SK-N-DZ (cell line): ENCODE data around the gene SCGN.

Experiments
- DNase-seq: peaks from one replicate; pipeline ENCODE4 v3.0.0-alpha.2; 2015; ENCODE audit warnings: low spot score

Gene SCGN

DNA sequence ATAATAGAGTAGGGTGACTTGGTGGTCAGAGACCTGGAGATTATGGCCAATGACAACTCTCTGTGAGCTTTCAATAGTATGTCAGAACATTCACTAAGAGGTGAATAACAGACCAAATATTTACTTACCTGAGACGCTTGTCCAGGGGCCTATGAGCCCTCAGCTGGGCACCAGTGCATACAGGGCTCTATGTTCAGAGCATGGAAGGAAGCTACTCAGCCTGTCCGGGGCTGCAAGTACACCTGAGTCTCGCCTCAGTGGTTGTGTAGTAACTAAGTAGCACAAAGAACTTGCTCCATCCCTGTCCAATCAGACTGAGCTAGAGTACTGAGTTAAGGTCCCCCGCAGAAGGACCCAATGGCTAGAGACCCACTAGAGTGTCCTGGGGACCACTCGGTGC lies 11.6 kb upstream of the SCGN start:
- DNase-seq: no peak

GRCh38 chr6:25640891-25641290 lies 11.1 kb upstream of the SCGN start:
- no peak for DNase-seq

DNA sequence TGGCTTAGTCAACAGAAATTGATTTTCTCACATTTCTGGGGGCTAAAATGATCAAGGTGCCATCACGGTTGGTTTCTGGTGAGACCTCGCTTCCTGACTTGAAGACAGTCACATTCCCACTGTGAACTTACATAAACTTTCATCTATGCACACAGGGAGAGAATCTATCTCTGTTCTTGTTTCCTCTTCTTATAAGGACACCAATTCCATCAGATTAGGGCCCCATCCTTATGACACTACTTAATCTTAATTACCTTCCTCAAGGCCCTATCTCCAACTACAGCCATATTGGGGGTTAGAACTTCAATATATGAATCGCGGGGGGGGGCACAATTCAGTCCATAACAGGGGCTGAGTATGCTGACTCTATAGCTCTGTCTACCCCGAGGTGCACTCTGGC lies 10.6 kb upstream of the SCGN start:
- no peak for DNase-seq

DNA sequence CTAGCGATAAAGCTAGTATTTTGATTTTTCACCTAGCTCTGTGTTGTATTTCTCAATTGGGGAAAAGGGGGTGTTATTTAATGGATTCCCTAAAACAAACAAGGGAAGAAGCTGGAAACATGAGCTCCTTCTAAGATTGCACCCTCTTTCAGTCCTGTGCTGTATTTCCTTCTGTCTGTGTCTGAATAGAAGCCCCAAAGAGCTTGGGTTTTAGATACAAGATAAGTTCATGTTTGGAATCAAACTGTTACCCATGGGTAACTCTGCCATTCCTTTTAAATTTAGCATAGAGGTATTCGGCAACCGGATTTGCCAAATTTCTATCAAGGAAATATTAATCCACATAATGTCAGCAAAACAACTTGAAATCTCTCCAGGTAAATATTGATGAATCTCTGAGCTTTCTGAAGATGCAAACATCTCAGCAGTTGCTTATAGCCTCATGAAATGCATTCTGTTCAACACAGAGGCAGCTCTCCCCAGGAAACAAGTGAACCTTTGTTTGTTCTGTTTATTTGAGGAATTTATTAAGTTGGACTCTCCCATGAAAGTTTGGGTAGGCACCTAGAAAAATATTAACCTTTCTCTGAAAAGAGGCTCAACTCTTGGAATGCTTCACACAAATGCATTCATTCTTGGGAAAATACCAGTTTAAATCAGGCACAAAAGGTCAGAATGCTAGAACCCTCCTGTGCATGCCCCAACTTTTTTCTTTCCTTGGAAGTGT lies 9.9 kb upstream of the SCGN start:
- no peak for DNase-seq

DNA sequence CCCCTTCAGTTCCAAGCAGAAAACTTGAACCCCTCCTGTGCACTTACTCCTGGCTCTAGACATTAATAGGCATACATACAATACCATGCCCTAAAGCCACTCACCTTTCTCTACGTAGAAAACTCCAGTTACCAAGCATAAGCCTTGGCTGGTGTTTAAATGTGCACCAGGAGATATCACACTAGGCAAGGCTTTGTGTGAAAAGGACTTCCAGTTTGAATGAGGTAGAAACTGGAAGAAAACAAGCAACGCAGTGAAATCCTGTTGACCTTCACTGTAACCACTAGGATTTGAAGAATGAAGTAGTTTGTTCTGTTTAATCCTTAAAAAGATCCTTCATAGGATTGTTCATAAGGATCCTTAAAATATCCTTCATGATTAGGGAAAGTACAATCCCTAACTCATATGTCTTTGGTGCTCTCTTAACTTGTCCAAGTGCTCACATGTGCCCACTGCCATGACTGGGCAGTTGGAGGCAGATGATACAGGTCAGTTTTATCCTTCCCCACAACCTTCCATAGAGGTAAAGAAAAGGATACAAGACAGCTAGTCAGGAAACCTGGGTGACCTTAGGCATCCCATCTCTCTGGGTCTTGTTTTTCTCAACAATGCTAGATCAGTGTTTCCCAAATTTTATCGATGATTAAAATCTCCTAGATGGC lies 9.2 kb upstream of the SCGN start:
- DNase-seq: no peak

- DNase-seq: no peak
Measured at GRCh38 chr6:25645916-25646315, 6.1 kb upstream of the SCGN start.

- DNase-seq: no peak
Measured at GRCh38 chr6:25649611-25650010, 2.4 kb upstream of the SCGN start.

- no peak for DNase-seq
Measured at GRCh38 chr6:25655723-25656122, 3.7 kb downstream of the SCGN start.

DNA sequence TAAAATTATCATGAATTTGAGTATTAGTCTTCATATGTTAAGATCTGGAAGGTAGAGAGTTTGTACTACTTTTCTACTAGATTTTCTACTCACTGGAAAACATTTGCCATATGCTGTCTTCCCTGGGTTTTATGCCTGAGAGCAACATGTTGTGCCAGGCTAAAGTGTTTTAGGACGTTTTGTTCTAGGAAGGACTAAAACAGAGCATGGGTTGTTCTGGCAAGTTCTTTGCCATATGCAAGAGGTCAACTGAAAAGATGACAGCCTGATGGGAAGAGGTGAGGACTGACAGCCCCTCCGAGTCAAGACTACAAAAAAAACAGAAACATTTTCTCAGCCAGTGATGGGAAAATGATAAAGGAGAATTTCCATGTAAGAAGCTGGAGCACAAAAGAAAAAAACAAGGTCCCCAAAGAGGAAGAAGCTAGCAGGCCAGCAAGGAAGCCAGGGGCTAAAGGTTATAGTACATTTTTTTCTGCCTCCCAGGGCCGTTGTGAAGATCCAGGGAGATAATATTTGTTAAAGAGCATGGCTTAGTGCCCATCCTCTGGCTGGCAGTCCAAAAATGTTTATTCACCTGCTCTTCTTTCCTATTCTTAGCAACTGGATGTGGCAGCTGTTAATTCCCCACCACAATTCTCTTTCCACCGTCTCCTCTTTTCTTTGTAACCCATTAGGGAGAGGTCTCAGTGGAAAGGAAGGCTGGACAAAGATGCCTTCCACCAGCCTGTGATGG lies 7.8 kb downstream of the SCGN start:
- DNase-seq: no peak

DNA sequence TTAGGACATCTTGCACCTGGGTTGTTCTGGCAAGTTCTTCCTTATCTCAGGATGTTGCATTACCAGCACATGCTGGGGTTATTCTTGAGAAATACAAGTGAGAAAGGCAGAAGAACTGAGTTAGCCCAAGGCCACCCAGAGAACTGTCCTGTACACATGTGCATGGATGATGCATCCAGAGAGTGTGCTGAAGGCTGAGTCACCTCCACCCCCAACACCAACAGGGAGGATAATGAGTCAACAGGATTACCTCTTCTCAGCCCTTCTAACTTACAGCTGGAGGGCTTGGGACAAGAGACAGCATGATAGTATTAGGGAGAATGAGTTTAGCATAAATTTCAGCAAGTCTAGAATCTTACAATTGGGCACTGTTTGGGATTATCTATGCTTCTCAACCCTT lies 8.5 kb downstream of the SCGN start:
- DNase-seq: no peak

GRCh38 chr6:25661129-25661779 lies 9.2 kb downstream of the SCGN start:
- DNase-seq: no peak

DNA sequence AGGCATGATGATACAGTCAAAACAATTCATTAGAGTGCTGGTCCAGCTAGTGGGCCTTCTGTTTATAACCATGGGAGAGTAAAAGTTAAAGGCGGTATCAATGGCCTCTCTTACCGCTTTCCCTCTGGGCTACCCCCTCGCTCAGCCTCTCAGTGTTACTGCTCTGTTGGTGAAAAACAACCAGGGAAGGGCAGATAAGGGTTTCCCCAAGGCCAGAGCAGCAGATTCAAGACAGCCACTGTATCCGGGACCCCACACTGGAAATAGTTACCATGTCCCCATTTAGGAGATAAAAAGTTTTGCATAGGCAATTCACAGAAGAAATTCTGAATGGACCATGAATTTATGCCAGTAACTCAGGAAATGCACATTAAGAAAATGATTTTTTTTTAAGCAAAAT lies 13.4 kb downstream of the SCGN start:
- no peak for DNase-seq

DNA sequence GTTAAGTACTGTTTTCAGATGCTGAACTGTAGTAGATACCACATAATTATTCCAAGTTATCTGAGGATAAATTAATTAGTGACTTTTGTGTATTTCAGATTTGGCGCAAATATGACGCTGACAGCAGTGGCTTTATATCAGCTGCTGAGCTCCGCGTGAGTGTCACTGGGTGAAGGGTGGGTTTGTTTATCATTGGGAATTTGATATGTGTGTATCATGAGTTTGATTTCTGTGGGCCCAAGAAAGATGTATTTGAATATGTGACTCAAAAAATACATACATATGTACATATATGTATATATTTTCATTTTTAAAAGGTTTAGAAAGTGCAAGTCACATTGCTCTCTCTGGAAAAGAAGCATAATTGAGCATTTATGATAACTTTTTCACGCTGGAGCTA lies 17.4 kb downstream of the SCGN start:
- no peak for DNase-seq

DNA sequence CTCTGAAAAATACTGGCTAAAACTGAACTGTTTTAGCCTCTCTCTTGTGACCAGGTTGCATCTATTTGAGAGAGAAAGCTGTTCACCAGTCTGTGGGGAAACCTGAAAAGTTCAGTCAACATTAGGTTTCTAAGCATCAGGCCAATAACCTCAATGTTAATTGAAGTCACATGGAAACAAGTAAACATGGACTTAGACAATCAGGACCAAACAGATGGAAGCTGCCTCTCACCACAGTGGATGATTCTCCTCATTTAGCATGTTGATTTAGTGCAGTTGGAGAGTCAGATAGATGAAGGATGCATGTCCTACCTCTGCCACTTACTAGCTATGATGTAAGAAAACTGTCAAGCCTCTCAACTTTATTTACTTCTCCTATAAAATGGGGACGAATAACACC lies 18.2 kb downstream of the SCGN start:
- no peak for DNase-seq

DNA sequence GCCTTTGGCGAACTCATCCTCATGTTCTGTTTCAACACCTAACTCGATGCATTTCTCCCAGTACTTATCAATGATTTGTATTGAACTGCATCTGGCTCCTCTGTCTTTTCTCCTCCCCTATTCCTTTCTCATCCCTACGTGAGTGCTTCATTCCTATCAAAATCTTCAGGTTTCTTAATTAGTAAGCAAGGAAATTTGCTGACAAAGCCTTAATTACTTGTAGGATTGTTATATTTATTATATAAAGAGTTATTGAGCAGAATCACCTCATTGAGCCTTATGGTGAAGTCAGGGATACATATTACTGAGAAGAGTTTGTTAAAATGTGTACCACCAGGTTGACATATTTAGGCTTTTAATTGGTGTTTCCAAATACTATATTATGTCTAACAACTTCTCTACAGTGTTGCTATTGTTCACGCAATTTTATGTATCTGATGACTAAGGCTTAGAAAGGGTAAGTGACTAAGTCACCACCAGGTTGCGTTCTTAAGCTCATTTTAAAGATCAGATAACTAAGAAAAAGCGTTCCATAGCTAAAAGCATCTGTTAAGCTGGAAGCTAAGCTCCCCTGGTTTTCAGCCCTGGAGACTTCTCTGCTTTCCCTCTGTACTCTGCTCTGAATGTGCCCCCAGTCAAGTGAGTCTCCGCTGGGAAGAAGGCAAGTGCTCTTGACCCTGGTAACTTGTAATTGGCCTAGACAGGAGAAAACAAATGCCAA lies 18.9 kb downstream of the SCGN start:
- no peak for DNase-seq

GRCh38 chr6:25671652-25672051 lies 19.6 kb downstream of the SCGN start:
- no peak for DNase-seq

- no peak for DNase-seq
Measured at GRCh38 chr6:25675167-25675566, 23.2 kb downstream of the SCGN start.

DNA sequence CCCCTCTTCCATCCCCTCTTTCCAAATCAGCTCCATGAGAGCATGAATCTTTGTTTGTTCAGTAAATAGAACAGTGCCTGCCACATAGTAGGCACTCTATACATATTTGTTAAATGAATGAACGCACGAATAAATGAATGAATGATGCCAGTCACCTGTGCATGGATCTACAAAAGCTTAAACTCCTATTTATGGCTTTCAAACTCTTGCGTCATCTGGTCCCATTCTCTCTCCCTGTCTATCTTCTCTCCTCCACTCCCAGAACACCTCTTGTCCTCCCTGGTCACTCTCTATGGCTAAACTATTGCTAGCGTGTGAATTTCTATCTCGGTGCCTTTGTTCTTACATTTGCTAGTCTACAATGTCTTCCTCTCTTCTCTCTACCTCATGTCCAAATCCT lies 24.8 kb downstream of the SCGN start:
- no peak for DNase-seq

DNA sequence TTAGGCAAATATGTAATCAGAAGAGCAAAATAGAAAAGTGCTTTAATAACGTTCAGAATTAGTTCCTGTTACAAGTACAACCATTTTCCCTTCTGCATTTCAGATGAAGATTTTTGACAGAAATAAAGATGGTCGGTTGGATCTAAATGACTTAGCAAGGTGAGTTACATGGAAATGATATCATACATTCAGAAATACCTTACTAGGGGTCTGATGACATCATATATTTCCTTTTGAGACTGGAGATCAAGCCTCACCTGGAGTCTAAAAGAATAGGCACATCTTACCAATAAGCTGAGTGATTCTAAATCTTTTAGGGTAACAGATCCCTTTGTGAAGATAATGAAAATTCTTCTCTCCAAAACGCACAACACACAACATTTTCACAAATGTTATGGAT lies 29.8 kb downstream of the SCGN start:
- DNase-seq: no peak

DNA sequence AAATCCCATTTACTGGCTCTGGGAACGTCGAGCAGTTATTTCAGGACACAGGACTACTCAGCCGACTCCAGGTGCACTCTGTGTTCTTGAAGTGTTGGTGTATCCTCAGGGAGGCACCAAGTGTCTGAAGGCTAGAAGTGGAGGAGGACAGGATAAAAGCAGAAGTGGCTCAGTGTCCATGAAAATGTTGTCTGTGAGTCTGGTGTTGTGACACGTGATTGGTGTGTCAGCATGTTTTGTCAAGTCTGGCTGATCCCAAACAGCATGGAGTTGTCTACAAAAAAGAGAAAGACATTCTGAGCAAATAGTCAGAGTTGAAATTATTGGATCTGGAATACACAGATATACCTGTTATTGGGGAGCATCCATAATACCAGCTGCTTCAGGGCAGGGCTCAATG lies 30.3 kb downstream of the SCGN start:
- DNase-seq: no peak

DNA sequence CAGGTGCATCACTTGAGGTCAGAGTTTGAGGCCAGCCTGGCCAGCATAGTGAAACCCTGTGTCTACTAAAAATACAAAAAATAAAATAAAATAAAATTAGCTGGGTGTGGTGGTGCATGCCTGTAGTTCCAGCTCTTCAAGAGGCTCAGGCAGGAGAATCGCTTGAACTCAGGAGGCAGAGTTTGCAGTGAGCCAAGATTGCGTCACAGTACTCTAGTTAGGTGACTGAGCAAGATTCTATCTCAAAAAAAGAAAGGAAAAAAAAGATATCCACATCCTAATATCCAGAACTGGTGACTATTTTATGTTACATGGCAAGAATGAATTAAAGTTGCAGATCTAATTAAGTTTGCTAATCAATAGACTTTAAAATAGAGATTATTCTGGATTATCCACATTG lies 32.5 kb downstream of the SCGN start:
- no peak for DNase-seq

DNA sequence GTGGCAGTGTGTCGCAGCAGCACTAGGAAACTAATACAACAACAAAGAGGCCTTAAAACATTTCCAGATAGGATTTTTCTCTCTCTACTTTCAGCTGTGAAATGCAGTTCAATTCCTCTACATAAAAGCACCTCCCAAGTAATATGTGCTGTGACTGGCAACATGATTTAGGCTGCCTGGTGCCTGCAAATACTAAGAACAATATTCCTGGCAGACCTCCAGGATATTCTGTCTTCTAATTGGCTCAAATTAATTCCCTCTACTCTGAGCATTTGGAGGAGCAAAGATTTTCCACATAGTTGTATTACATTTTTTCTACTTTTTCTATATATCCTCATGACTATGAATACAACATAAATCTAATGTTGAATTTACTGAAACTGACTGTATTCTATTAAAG lies 33.2 kb downstream of the SCGN start:
- no peak for DNase-seq
